HFFc6 (cell line): ENCODE measurements around the gene TAS2R31. TPM values are rescaled to one million over a fixed set of nuclear protein-coding genes. Genes with fewer than 3 reads are reported as not detected.
"Not testable (repeated sequence)": the region's sequence is repeated elsewhere in the genome, so short reads cannot be mapped to it uniquely, and the experiment has no call there.

ENCODE experiments used
- DNase-seq: peaks from one replicate; pipeline ENCODE4 v3.0.0-alpha.2; 2018
- H3K27ac Mint-ChIP-seq: 2 replicates; pipeline ENCODE4 v1.8.0; 2020; ENCODE audit warnings: mild to moderate bottlenecking, mixed read lengths
- H3K27me3 Mint-ChIP-seq: 2 replicates; pipeline ENCODE4 v1.8.0; 2021; ENCODE audit warnings: mild to moderate bottlenecking, moderate library complexity, mixed read lengths; ENCODE audit not compliant: insufficient read depth
- H3K36me3 Mint-ChIP-seq: 2 replicates; pipeline ENCODE4 v1.8.0; 2021; ENCODE audit warnings: low read depth, mixed read lengths
- H3K4me1 Mint-ChIP-seq: 2 replicates; pipeline ENCODE4 v1.8.0; 2020; ENCODE audit warnings: low read depth, mixed read lengths
- H3K4me3 Mint-ChIP-seq: 2 replicates; pipeline ENCODE4 v1.8.0; 2020; ENCODE audit warnings: mild to moderate bottlenecking, moderate library complexity, mixed read lengths
- H3K9me3 Mint-ChIP-seq: 2 replicates; pipeline ENCODE4 v1.8.0; 2020; ENCODE audit warnings: mild to moderate bottlenecking, mixed read lengths
- CTCF ChIP-seq: fragments of 200-600 bp; sonication (generic); IDR thresholded peaks from 2 replicates; pipeline ENCODE4 v1.5.0; 2021; ENCODE audit warnings: antibody characterized with exemption, mild to moderate bottlenecking
- total RNA-seq, 6 experiments: library from RNA; stranded (reverse); fragmentation: NEBNext Ultra II Directional; extraction: Animal tissue kit (Norgen Biotek cat#: 25700); gene quantifications; 2 replicates in 1 of 6; 3 replicates in 5 of 6; pipeline ENCODE4 v1.2.3, GENCODE V29; 2021

Gene TAS2R31
- total RNA-seq, 6 experiments from 2014 or later = 0.43 to 1.2 (median 0.63) TPM

GRCh38 chr12:11069854-11070365, 38.7 kb upstream of the TAS2R31 start:
- H3K4me1 Mint-ChIP-seq = no peaks in the 10 kb centered on the region
- no peak for DNase-seq
- H3K4me3 Mint-ChIP-seq = no peak overlapping the region
- no peaks in the 10 kb centered on the region for H3K9me3 Mint-ChIP-seq
- no peak for TF ChIP-seq CTCF
- no peaks in the 10 kb centered on the region for H3K27me3 Mint-ChIP-seq
- peaks cover 21% of the 10 kb centered on the region for H3K36me3 Mint-ChIP-seq
- no peak overlapping the region for H3K27ac Mint-ChIP-seq

- no peak for TF ChIP-seq CTCF
- H3K27ac Mint-ChIP-seq = no peak overlapping the region
- peaks cover 15% of the 10 kb centered on the region for H3K36me3 Mint-ChIP-seq
- no peak overlapping the region for H3K4me3 Mint-ChIP-seq
- DNase-seq = no peak
- no peaks in the 10 kb centered on the region for H3K9me3 Mint-ChIP-seq
- H3K4me1 Mint-ChIP-seq = no peaks in the 10 kb centered on the region
- no peaks in the 10 kb centered on the region for H3K27me3 Mint-ChIP-seq
Measured at GRCh38 chr12:11067514-11067913, 36.3 kb upstream of the TAS2R31 start.

GRCh38 chr12:11062194-11062593, 31.0 kb upstream of the TAS2R31 start, which contains the start of gene TAS2R46:
TSS of gene TAS2R46 (minus strand) at chr12:11062294. CDS start at chr12:11062294, 0 bp downstream.
- not testable (repeated sequence) for H3K9me3 Mint-ChIP-seq, H3K27me3 Mint-ChIP-seq, H3K4me1 Mint-ChIP-seq, H3K27ac Mint-ChIP-seq, DNase-seq, H3K4me3 Mint-ChIP-seq, H3K36me3 Mint-ChIP-seq

GRCh38 chr12:11059784-11060183, 28.6 kb upstream of the TAS2R31 start:
- no peaks in the 10 kb centered on the region for H3K9me3 Mint-ChIP-seq
- H3K4me1 Mint-ChIP-seq = no peaks in the 10 kb centered on the region; the same call in 1 of the 2 replicates
- no peaks in the 10 kb centered on the region; the same call in 1 of the 2 replicates for H3K27me3 Mint-ChIP-seq
- no peak for DNase-seq
- H3K36me3 Mint-ChIP-seq = peaks cover 4% of the 10 kb centered on the region; the same call in 1 of the 2 replicates
- no peak overlapping the region for H3K4me3 Mint-ChIP-seq
- no peak overlapping the region; the same call in 1 of the 2 replicates for H3K27ac Mint-ChIP-seq
- no peak for TF ChIP-seq CTCF

- H3K4me3 Mint-ChIP-seq = no peak overlapping the region
- peaks cover 4% of the 10 kb centered on the region; the same call in 1 of the 2 replicates for H3K36me3 Mint-ChIP-seq
- H3K27ac Mint-ChIP-seq = no peak overlapping the region
- TF ChIP-seq CTCF = no peak
- no peaks in the 10 kb centered on the region; the same call in 1 of the 2 replicates for H3K27me3 Mint-ChIP-seq
- no peaks in the 10 kb centered on the region for H3K9me3 Mint-ChIP-seq
- no peaks in the 10 kb centered on the region; the same call in 1 of the 2 replicates for H3K4me1 Mint-ChIP-seq
- DNase-seq = no peak
Measured at GRCh38 chr12:11059041-11059440, 27.8 kb upstream of the TAS2R31 start.

GRCh38 chr12:11055306-11055705, 24.1 kb upstream of the TAS2R31 start:
- no peak for DNase-seq
- Mint-ChIP-seq H3K27me3 (no peaks in the 10 kb centered on the region; the same call in 1 of the 2 replicates), H3K36me3 (peaks cover 20% of the 10 kb centered on the region), H3K4me1 (no peaks in the 10 kb centered on the region; the same call in 1 of the 2 replicates), H3K27ac (no peak overlapping the region), H3K4me3 (no peak overlapping the region), H3K9me3 (peaks cover 6% of the 10 kb centered on the region)
- no peak for TF ChIP-seq CTCF

GRCh38 chr12:11049806-11050531, 18.8 kb upstream of the TAS2R31 start:
- not testable (repeated sequence) for H3K27ac Mint-ChIP-seq, DNase-seq, H3K27me3 Mint-ChIP-seq, H3K9me3 Mint-ChIP-seq, H3K4me1 Mint-ChIP-seq, H3K4me3 Mint-ChIP-seq
- peaks cover 38% of the 10 kb centered on the region for H3K36me3 Mint-ChIP-seq

GRCh38 chr12:11041366-11041765, 10.2 kb upstream of the TAS2R31 start:
- Mint-ChIP-seq H3K36me3 (peaks cover 29% of the 10 kb centered on the region), H3K4me1 (peaks cover 20% of the 10 kb centered on the region)
- H3K27me3 Mint-ChIP-seq, H3K9me3 Mint-ChIP-seq, H3K27ac Mint-ChIP-seq, DNase-seq, H3K4me3 Mint-ChIP-seq: not testable (repeated sequence)
